GM19452 (cell line): ENCODE results near the gene MDC1.
A peak's percentile ranks its signal among the peaks of the same experiment; 100 is the strongest.

Source experiments
- ATAC-seq: cut with Tn5 transposase; IDR thresholded peaks from one replicate; pipeline ENCODE4 v1.9.1; 2021; ENCODE audit not compliant: unreplicated experiment

Gene MDC1

DNA sequence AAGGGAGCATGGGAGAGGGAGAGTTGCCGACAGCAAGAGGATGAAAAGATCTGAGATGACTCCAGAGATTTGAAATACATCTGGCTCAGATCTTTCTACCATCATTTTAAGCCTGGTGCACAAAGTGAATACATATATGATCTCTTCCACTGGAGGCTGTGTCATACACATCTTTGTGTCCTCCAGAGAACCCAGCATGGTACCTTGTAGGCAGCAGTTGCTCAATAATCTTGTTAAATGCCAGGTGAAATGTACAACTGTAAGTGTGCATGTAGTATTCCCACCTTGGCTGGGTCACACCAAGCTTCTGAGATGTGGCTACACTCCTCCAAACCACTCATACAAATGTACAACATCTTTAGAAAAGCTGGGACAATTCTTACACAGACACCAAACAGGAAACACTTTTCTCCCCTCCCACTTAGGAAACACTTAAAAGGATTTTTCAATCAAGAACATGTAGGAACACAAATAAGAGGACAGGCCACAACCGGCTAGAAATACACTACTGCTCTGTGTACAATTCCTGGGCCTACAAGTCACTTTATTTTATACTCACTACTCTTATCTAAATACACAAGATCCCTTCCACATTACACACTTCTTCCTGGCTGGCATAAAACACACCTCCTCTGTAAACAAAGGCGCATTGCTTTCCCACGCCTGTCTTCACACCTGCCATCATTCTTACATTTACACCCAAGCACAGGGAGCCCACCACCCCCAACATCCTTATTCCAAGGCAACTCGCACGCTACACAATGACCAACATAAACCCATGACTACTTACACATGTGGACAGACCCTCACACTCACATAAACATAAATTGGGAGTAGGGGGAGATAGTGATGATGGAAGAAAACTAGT lies 31.1 kb upstream of the MDC1 start:
- no peak for ATAC-seq

DNA sequence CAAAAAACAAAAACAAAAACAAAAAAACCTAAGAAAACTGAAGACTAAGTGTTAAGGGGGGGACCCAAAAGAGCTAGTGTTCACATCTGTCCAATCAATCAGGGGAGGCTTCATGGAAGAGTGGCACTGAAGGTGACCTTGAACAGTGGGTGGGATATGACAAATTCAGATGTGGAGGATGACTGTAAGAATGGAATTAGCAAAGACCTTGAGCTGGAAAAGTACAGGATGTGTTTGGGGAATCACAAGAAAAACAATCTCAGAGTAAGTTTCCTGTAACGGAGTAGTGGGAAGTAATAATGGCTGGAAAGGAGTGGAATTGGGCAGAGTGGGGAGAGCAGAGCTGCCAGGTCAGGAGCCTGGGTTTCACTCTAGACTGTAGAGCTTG lies 30.2 kb upstream of the MDC1 start:
- ATAC-seq, result no peak

DNA sequence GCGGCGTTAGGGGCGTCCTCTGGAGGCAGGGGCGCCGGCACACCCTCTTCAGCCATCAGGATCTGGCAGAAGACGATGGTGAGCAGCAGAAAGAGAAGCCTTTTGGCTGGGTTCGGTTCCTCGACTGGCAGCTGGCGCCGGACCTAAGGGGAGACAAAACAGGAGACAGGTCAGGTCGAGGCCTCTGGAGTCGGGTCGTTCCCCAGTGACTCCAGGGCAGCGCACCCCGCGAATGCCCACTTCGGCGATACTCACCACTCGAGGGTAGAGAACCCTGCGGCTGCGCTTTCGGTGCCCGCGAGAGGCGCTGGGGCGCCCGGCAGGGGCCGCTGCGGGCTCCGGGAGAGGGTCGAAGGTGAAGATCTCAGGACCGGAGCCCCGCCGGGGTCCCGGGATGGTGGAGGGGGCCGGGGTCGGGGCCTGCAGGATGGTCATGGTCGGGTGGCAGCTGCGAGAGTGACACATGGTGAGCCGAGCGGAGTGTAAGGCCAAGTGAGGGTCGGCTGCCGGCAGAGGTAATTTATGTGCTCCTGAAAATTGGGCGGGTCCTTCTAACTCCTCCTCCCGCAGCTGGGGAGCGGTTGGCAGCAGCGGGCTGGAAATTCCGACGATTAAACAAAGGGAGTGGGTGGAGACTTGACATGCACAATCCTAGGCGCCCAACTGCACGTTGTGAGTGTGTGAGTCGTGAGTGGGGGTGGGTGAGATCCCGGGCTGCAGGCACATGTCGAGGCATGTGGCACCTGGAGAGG lies 27.1 kb upstream of the MDC1 start, which contains the start of gene IER3:
Gene IER3, minus strand, starts transcription at position 494 of the 752 bp plus-strand sequence. Its CDS starts 29 bp downstream, at position 465.
- no peak for ATAC-seq

GRCh38 chr6:30743099-30744053 lies 26.3 kb upstream of the MDC1 start:
- ATAC-seq, result no peak

DNA sequence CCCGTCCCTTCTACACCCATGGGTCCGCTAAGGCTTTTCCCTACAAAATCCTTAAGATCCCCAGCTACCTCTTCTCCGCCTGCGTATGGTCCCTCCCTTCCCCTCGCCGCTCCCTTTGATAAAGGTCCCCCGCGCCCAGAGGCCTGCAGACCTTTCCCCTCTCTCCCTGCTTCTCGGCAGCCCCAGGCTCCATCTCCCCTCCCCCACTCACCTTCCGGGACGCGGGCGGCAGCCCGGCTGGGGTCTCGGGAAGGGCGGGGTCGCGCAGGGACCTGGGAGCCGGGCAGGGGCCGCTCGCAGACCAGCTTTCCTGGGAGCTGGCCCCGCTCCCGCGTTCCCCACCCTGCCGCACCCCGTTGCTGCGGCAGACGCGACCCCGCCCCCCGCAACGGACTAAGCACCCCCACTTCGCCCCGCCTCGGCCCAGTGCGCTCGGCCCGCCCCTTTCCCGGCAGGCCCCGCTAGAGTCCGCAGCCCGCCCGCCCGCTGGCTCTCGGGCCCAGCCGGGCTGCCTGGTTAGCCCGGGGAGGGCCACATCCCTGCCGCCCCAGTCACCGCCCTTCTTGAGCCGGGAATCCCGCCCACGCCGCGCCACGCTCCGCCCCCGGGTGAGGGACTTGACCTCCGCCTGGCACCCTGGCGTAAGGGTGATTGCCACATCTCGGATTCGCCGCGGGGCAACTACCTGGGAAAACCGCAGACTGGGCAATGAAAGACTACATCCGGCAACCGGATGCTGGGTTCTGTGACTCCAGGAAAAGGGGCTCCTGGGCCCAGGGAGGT lies 25.4 kb upstream of the MDC1 start, which contains the start of gene FLOT1:
Gene FLOT1, minus strand, starts transcription at position 372 of the 783 bp plus-strand sequence. CDS start 498 bp downstream, outside the sequence.
- ATAC-seq, result peak; percentile 64

- no peak for ATAC-seq
These were observed 24.8 kb upstream of the MDC1 start for GRCh38 chr6:30741789-30742315.

GRCh38 chr6:30741063-30741779 lies 24.1 kb upstream of the MDC1 start:
- ATAC-seq, result no peak

GRCh38 chr6:30740540-30740870 lies 23.4 kb upstream of the MDC1 start:
- no peak for ATAC-seq

DNA sequence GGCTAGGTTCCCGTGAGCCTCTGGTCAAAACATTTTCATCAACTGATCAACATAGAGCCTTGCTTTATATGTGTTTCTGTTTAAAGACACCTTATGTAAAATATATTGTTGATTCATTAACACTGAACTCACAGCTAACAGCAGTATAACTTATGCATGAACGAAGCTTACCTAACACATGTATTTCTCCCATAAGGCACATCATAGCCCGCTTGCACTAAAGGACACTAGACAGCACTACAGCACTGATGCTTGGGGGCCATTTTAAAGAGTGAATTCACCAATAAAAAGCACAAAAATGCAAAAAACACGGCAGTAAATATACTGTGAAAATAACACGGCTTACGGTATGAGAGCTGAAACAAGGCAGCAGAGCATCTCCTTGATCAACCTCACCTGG lies 21.5 kb upstream of the MDC1 start:
- no peak for ATAC-seq

DNA sequence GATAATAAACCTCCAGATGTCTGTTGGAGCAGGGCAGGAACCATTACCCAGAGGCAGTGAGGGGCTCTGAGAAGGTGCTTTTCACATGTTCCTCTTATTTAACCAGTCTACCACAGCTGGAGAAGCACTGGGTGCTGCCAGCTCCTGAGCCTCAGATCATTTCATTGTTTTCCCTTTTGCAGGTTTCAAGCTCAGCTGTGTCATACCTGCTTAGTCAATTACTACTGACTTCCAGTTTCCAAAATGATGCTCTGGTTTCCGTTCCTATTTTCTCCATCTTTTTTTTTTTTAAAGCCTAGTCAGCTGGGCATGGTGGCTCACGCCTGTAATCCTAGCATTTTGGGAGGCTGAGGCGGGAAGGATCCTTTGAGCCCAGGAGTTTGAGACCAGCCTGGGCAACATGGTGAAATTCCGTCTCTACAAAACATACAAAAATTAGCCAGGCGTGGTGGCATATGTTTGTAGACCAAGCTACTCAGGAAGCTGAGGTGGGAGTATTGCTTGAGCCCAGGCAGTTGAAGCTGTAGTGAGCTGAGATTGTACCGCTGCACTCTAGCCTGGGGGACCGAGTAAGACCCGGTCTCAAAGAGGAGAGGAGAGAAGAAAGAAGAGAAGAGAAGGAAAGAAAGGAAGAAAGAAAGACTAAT lies 18.7 kb upstream of the MDC1 start:
- ATAC-seq, result no peak

DNA sequence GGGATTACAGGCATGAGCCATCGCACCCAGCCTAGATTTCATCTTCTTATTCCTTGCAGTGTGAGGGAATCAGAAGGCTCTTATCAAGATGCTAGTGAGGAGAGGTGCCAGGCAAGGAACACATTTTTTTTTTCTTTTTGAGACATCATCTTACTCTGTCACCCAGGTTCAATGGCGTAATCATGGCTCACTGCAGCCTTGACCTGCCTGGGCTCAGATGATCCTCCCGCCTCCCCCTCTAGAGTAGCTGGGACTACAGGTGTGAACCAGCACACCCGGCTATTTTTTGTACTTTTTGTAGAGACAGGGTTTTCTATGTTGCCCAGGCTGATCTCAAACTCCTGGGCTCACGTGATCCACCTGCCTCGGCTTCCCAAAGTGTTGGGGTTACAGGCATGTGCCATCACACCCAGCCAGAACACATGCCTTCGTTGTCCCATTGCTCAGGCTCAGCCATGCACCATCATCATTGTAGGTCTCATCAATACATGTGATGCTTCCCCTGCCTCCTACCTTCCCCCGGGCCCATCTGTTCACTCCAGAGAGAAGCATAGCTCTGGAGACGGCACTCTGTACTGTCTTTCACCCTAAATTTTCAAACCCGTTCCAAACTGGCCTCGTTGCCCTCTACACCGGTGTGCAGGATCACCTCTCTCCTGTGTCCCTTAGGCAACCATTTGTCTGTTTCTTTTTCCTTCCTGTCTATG lies 15.3 kb upstream of the MDC1 start:
- ATAC-seq, result no peak

DNA sequence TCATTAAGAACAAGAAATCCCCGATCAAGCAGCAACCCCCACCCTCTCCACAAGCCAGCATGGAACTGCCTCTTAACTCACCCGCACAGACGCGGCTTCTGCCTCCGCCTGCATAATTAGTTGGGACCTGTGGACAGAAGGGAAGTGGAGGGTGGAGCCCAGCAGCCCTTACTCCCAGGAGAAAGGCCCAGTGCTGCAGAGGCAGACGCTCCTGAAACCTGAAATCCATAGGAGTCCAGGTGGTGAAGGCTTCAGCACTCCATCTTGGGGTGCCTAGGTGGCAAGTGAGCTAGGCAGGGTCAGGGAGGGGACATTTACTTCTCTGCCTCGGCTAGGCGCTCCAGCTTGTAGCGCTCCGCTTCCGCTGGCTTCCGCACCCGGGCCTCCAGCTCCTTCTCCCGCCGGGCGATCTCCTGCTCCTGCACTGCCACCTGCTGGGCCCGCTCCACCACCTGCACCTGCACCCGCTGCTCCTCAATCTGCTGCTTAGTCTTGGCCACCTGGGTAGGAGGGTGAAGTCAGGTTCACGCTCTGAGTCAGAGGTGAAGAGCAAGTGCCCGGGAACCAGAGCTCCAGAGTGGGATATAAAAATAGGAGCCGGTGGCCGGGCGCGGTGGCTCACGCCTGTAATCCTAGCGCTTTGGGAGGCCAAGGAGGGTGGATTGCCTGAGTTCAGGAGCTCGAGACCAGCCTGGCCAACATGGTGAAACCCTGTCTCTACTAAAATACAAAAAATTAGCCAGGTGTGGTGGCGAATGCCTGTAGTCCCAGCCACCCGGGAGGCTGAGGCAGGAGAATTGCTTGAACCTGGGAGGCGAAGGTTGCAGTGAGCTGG lies 13.7 kb upstream of the MDC1 start:
- peak; percentile 58 for ATAC-seq

DNA sequence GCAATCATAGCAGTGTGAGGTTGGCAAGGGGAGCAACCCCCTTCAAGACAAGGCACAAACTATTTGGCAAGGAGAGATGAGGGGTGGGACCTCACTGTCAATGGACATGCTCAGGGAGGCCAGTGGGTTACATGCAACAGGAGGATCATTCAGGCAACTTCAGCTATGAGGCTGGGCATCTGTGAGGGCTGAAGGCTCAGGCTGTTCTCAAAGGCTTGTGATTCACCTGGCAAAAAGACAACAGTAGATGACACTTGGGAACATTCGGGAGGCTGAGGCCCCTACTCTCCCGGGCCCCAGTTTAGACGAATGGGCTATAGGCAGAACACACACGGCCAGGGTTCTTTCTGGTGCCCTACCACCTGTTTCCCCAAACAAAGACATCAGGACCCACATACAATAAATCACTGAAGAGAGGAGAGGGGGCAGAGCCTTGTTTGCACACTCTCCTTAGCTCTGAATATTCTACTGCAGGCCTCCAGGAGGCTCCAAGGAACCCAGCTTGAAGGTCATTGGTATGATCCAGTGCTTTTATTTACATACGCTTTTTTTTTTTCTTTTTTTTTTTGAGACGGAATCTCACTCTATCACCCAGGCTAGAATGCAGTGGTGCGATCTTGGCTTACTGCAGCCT lies 11.0 kb upstream of the MDC1 start:
- ATAC-seq, result no peak

GRCh38 chr6:30726506-30727413 lies 9.7 kb upstream of the MDC1 start:
- ATAC-seq, result no peak

DNA sequence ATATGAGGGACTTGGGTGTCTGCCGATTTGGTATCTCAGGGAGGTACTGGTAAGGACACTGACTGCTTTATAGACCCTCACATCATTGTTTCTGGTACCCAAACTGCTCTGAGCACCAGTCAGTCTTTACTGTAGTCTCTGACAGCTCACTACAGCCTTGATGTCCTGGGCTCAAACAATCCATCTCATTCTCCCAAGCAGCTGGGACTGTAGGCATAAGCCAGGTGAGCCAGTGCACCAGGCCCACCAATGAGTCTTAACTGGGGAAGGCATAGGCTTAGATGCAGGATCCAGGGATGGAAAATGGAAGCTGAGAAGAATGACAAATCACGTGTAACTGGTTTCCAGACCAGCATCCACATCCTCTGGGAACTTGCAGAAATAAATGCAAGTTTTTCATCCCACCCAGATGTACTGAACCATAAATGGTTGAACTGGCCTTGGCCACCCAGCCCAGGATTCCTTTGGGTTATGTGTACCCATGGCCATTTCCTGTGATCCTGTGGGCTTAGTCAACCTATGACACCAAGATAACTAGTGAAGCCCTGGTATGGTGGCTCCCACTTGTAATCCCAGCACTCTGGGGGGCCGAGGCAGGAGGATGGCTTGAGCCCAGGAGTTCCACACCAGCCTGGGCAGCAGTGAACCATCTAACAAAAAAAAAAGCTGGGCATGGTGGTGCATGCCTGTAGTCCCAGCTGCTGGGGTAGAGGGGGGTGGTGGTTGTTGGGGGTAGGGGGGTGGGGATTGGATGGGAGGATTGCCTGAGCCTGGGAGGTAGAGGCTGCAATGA lies 8.8 kb upstream of the MDC1 start:
- ATAC-seq, result no peak
